ENCODE results near the gene HACD3.

GRCh38 chr15:65521350-65521749 is 8.9 kb upstream of the HACD3 start:
- TF ChIP-seq CTCF (optimal IDR thresholded peaks at IDR 0.05 in 1 of 3, IDR thresholded peaks at IDR 0.05 in 1 of 3, conservative IDR thresholded peaks at IDR 0.05 in 1 of 3; ENCODE audit: extremely low read depth in 1 of 3, insufficient read depth in 2 of 3, low read length in 3 of 3) (no peak), EZH2 (IDR thresholded peaks at IDR 0.05; ENCODE audit: low read length) (no peak)

Data from keratinocyte (primary cell).